OCI-LY7 (cell line): Measurements from ENCODE around the gene HEBP1. TPM values are rescaled to one million over a fixed set of nuclear protein-coding genes. Genes with fewer than 3 reads are reported as not detected.

Experiments used
- BruUV-seq: library from RNA; stranded (reverse); fragments of 400-500 nt; replicated peaks from 2 replicates; lab custom pipeline; 2021; lab: Mats Ljungman, UMichigan
- CTCF ChIA-PET: fragments of 300-600 bp; sonication (Branson Sonifier 250); formaldehyde crosslinking; loops from one replicate; lab custom pipeline; 2022; ENCODE audit warnings: antibody characterized with exemption; ENCODE audit not compliant: unreplicated experiment; lab: Charles Lee
- POLR2A ChIA-PET: fragments of 300-600 bp; sonication (Branson Sonifier 250); formaldehyde crosslinking; loops from one replicate; lab custom pipeline; 2022; ENCODE audit warnings: antibody characterized with exemption; lab: Charles Lee
- DNase-seq: peaks from one replicate; pipeline ENCODE4 v3.0.0-alpha.2; 2015; ENCODE audit warnings: low spot score
- H2AFZ ChIP-seq: fragments of 200-600 bp; sonication (generic), shearing (Covaris generic); 2 replicates; pipeline ENCODE4 v1.6.1; 2014; ENCODE audit warnings: mild to moderate bottlenecking, antibody characterized with exemption, low read length, moderate library complexity
- H3K27ac ChIP-seq: fragments of 200-600 bp; sonication (generic); 2 replicates; pipeline ENCODE4 v1.5.1; 2014; ENCODE audit warnings: mixed run types, low read depth, mild to moderate bottlenecking, moderate library complexity, low read length, inconsistent platforms; ENCODE audit not compliant: poor library complexity, severe bottlenecking
- H3K36me3 ChIP-seq: fragments of 200-600 bp; sonication (generic); 2 replicates; pipeline ENCODE4 v1.6.1; 2014; ENCODE audit warnings: mild to moderate bottlenecking, antibody characterized with exemption, low read length, moderate library complexity, mixed read lengths; ENCODE audit not compliant: insufficient read depth
- H3K4me1 ChIP-seq: fragments of 200-600 bp; sonication (generic); 2 replicates; pipeline ENCODE4 v1.5.1; 2014; ENCODE audit warnings: mild to moderate bottlenecking, low read length; ENCODE audit not compliant: insufficient read depth, poor library complexity, severe bottlenecking
- H3K4me2 ChIP-seq: fragments of 200-600 bp; sonication (generic); 2 replicates; pipeline ENCODE4 v1.6.1; 2014; ENCODE audit warnings: mild to moderate bottlenecking, low read length
- H3K4me3 ChIP-seq: fragments of 200-600 bp; sonication (generic); 2 replicates; pipeline ENCODE4 v1.5.1; 2014; ENCODE audit warnings: mild to moderate bottlenecking, low read depth, low read length; ENCODE audit not compliant: poor library complexity, severe bottlenecking
- H3K79me2 ChIP-seq: fragments of 200-600 bp; sonication (generic); 2 replicates; pipeline ENCODE4 v1.6.1; 2016; ENCODE audit warnings: low read depth, mild to moderate bottlenecking, low read length, moderate library complexity, mixed read lengths; ENCODE audit not compliant: insufficient read depth
- H3K9me2 ChIP-seq: fragments of 200-600 bp; sonication (generic); 2 replicates; pipeline ENCODE4 v1.6.1; 2016; ENCODE audit warnings: mild to moderate bottlenecking, low read length, mixed read lengths; ENCODE audit not compliant: insufficient read depth
- H3K9me3 ChIP-seq: fragments of 200-600 bp; sonication (generic); 2 replicates; pipeline ENCODE4 v1.6.1; 2014; ENCODE audit warnings: mild to moderate bottlenecking, mixed run types, low read length, mixed read lengths
- H4K20me1 ChIP-seq: fragments of 200-600 bp; sonication (generic); 2 replicates; pipeline ENCODE4 v1.6.1; 2014; ENCODE audit warnings: mild to moderate bottlenecking, antibody characterized with exemption, low read length, moderate library complexity, mixed read lengths; ENCODE audit not compliant: insufficient read depth
- CTCF ChIP-seq: fragments of 200-600 bp; sonication (generic); conservative IDR thresholded peaks from 2 replicates; pipeline ENCODE4 v1.5.1; 2014; ENCODE audit warnings: mild to moderate bottlenecking, antibody characterized with exemption, low read length, moderate library complexity, mixed read lengths
- EZH2phosphoT487 ChIP-seq: fragments of 200-600 bp; sonication (generic); IDR thresholded peaks from 2 replicates; pipeline ENCODE4 v1.6.1; 2018; ENCODE audit warnings: low read depth, borderline replicate concordance, mild to moderate bottlenecking, mixed run types, antibody characterized with exemption, low read length, moderate library complexity, mixed read lengths
- intact Hi-C: fragments of 100-400 bp; cut with micrococcal nuclease; formaldehyde crosslinking; loops from one replicate; pipeline ENCODE4 v1.10.0; 2022; ENCODE audit not compliant: unreplicated experiment
- total RNA-seq, 2 experiments: library from RNA; depleted of rRNA in 1 of 2; stranded (reverse); fragments of >200 nt in 1 of 2; shearing (Covaris generic) in 1 of 2; gene quantifications; 2 replicates each; pipeline ENCODE4 v1.2.3, GENCODE V29; 2014 to 2022

Gene HEBP1
- total RNA-seq, 2 experiments from 2014 or later = 0.16 to 1.3 TPM

- no peak overlapping the region for H3K27ac ChIP-seq
- H3K4me1 ChIP-seq = no peaks in the 10 kb centered on the region
- BruUV-seq = no TSS peak
- H3K79me2 ChIP-seq = no peaks in the 10 kb centered on the region
- no peak overlapping the region for H3K4me2 ChIP-seq
- intact Hi-C loops = no loop called here
- no peak overlapping the region for H3K4me3 ChIP-seq
- no peaks in the 10 kb centered on the region for H4K20me1 ChIP-seq
- H3K36me3 ChIP-seq = no peaks in the 10 kb centered on the region
- no peaks in the 10 kb centered on the region for H3K9me2 ChIP-seq
- ChIA-PET POLR2A (interaction anchor here (0.6 kb wide), 1 partner anchor 13 kb away, joined by 3 read pairs; no protein-coding TSS in a partner anchor), CTCF (no interaction called here)
- TF ChIP-seq CTCF (no peak), EZH2phosphoT487 (no peak)
- H3K9me3 ChIP-seq = no peaks in the 10 kb centered on the region
- no peak overlapping the region for H2AFZ ChIP-seq
- no peak for DNase-seq
Measured at GRCh38 chr12:12993367-12993766, 6.7 kb downstream of the HEBP1 start.

- intact Hi-C loops = no loop called here
- Histone ChIP-seq H4K20me1 (no peaks in the 10 kb centered on the region), H3K36me3 (no peaks in the 10 kb centered on the region), H2AFZ (no peak overlapping the region), H3K4me3 (no peak overlapping the region), H3K9me2 (no peaks in the 10 kb centered on the region), H3K27ac (no peak overlapping the region), H3K4me1 (no peaks in the 10 kb centered on the region), H3K9me3 (no peaks in the 10 kb centered on the region), H3K79me2 (no peaks in the 10 kb centered on the region), H3K4me2 (no peak overlapping the region)
- ChIA-PET POLR2A (interaction anchor here (0.6 kb wide), 1 partner anchor 14 kb away, joined by 3 read pairs; no protein-coding TSS in a partner anchor), CTCF (no interaction called here)
- no peak for DNase-seq
- no peak for TF ChIP-seq CTCF
- TF ChIP-seq EZH2phosphoT487 = no peak
- BruUV-seq = no TSS peak
Measured at GRCh38 chr12:12992418-12993130, 7.5 kb downstream of the HEBP1 start.
